Left hindlimb (tissue), 1 donor: Measurements from ENCODE around the gene SLC17A7.
A peak's percentile ranks its signal among the peaks of the same experiment; 100 is the strongest.

ENCODE experiments used
- DNase-seq: peaks from one replicate; pipeline ENCODE4 v3.0.0-alpha.2; 2018

Gene SLC17A7

GRCh38 chr19:49403404-49404187 lies 37.7 kb downstream of the SLC17A7 start:
- DNase-seq, result no peak

GRCh38 chr19:49400029-49400428 lies 41.3 kb downstream of the SLC17A7 start:
- DNase-seq, result no peak

GRCh38 chr19:49398931-49399330 lies 42.4 kb downstream of the SLC17A7 start:
- no peak for DNase-seq

GRCh38 chr19:49398001-49398615 lies 43.2 kb downstream of the SLC17A7 start:
- DNase-seq, result no peak

GRCh38 chr19:49396738-49397505 lies 44.4 kb downstream of the SLC17A7 start:
- no peak for DNase-seq

GRCh38 chr19:49395581-49396407 lies 45.5 kb downstream of the SLC17A7 start:
- DNase-seq, result no peak

- DNase-seq, result no peak
Measured at GRCh38 chr19:49393881-49394280, 47.4 kb downstream of the SLC17A7 start.

- peak; percentile 80 for DNase-seq
Measured at GRCh38 chr19:49391581-49392399, 49.5 kb downstream of the SLC17A7 start.

- DNase-seq, result no peak
Measured at GRCh38 chr19:49390929-49391359, 50.4 kb downstream of the SLC17A7 start.

- DNase-seq, result no peak
Measured at GRCh38 chr19:49390131-49390928, 51.0 kb downstream of the SLC17A7 start.

GRCh38 chr19:49389406-49389805 lies 51.9 kb downstream of the SLC17A7 start:
- no peak for DNase-seq

GRCh38 chr19:49387936-49388372 lies 53.4 kb downstream of the SLC17A7 start, which contains the start of gene KASH5:
KASH5 (plus strand) TSS chr19:49388249; CDS start chr19:49390884, 2,635 bp downstream.
- DNase-seq, result peak; percentile 64

- no peak for DNase-seq
Measured at GRCh38 chr19:49383599-49383998, 57.7 kb downstream of the SLC17A7 start.

GRCh38 chr19:49382639-49383038 lies 58.7 kb downstream of the SLC17A7 start:
- DNase-seq, result no peak

- no peak for DNase-seq
Measured at GRCh38 chr19:49380391-49380790, 60.9 kb downstream of the SLC17A7 start.
